H9 (cell line): ENCODE results near the gene STK25. TPM values are rescaled to one million over a fixed set of nuclear protein-coding genes. Genes with fewer than 3 reads are reported as not detected.

Experiments
- DNase-seq: peaks from one replicate; pipeline ENCODE4 v3.0.0-alpha.2; 2017
- H2AFZ ChIP-seq: one replicate; pipeline ENCODE4 v1.6.1; 2013; ENCODE audit warnings: mild to moderate bottlenecking, low read length, control low read depth, moderate library complexity
- H2AK5ac ChIP-seq: 2 replicates; pipeline ENCODE4 v1.6.1; 2013; ENCODE audit warnings: low read length, control low read depth, mixed read lengths; ENCODE audit not compliant: insufficient read length
- H2BK120ac ChIP-seq: one replicate; pipeline ENCODE4 v1.6.1; 2013; ENCODE audit warnings: low read depth, mild to moderate bottlenecking, low read length, control low read depth, inconsistent platforms; ENCODE audit not compliant: poor library complexity, severe bottlenecking
- H2BK12ac ChIP-seq: 2 replicates; pipeline ENCODE4 v1.6.1; 2013; ENCODE audit warnings: low read length, control low read depth, mixed read lengths, low read depth; ENCODE audit not compliant: insufficient read length
- H2BK15ac ChIP-seq: 2 replicates; pipeline ENCODE4 v1.6.1; 2013; ENCODE audit warnings: low read depth, low read length, control low read depth
- H2BK20ac ChIP-seq: one replicate; pipeline ENCODE4 v1.6.1; 2013; ENCODE audit warnings: low read depth, mild to moderate bottlenecking, low read length, control low read depth, inconsistent platforms; ENCODE audit not compliant: poor library complexity, severe bottlenecking
- H2BK5ac ChIP-seq: 2 replicates; pipeline ENCODE4 v1.6.1; 2013; ENCODE audit warnings: low read length, control low read depth, mixed read lengths; ENCODE audit not compliant: insufficient read length
- H3K14ac ChIP-seq: 2 replicates; pipeline ENCODE4 v1.6.1; 2013; ENCODE audit warnings: low read length, control low read depth; ENCODE audit not compliant: insufficient read depth
- H3K18ac ChIP-seq: 2 replicates; pipeline ENCODE4 v1.6.1; 2013; ENCODE audit warnings: low read depth, mild to moderate bottlenecking, mixed read lengths, low read length, control low read depth; ENCODE audit not compliant: insufficient read length
- H3K23ac ChIP-seq: 2 replicates; pipeline ENCODE4 v1.6.1; 2013; ENCODE audit warnings: low read length, control low read depth, mixed read lengths, low read depth; ENCODE audit not compliant: insufficient read length
- H3K23me2 ChIP-seq: 2 replicates; pipeline ENCODE4 v1.6.1; 2013; ENCODE audit warnings: low read depth, mild to moderate bottlenecking, mixed read lengths, low read length, control low read depth; ENCODE audit not compliant: insufficient read length, poor library complexity, severe bottlenecking
- H3K27ac ChIP-seq: 2 replicates; pipeline ENCODE4 v1.5.1; 2013; ENCODE audit warnings: low read length, control low read depth, mixed read lengths, low read depth; ENCODE audit not compliant: insufficient read length
- H3K27me3 ChIP-seq: 2 replicates; pipeline ENCODE4 v1.6.1; 2013; ENCODE audit warnings: low read length, control low read depth, inconsistent platforms; ENCODE audit not compliant: insufficient read depth
- H3K4ac ChIP-seq: 2 replicates; pipeline ENCODE4 v1.6.1; 2013; ENCODE audit warnings: low read depth, mild to moderate bottlenecking, control low read depth, inconsistent platforms, low read length, moderate library complexity
- H3K4me1 ChIP-seq: 2 replicates; pipeline ENCODE4 v1.6.1; 2013; ENCODE audit warnings: low read length, control low read depth, inconsistent platforms; ENCODE audit not compliant: insufficient read depth
- H3K4me2 ChIP-seq: 2 replicates; pipeline ENCODE4 v1.6.1; 2013; ENCODE audit warnings: low read length, control low read depth, mixed read lengths; ENCODE audit not compliant: insufficient read length, insufficient read depth
- H3K56ac ChIP-seq: 2 replicates; pipeline ENCODE4 v1.6.1; 2013; ENCODE audit warnings: low read depth, mild to moderate bottlenecking, mixed read lengths, low read length, control low read depth; ENCODE audit not compliant: insufficient read length
- H3K79me1 ChIP-seq: 2 replicates; pipeline ENCODE4 v1.6.1; 2013; ENCODE audit warnings: low read depth, mild to moderate bottlenecking, moderate library complexity, low read length, control low read depth, inconsistent platforms; ENCODE audit not compliant: insufficient read depth, poor library complexity, severe bottlenecking
- H3K79me2 ChIP-seq: 2 replicates; pipeline ENCODE4 v1.6.1; 2013; ENCODE audit warnings: low read length, control low read depth, inconsistent platforms; ENCODE audit not compliant: insufficient read depth
- H3K9ac ChIP-seq: 2 replicates; pipeline ENCODE4 v1.6.1; 2013; ENCODE audit warnings: low read length, control low read depth, mixed read lengths; ENCODE audit not compliant: insufficient read length; ENCODE audit errors: extremely low read depth
- H3K9me3 ChIP-seq: one replicate; pipeline ENCODE4 v1.6.1; 2013; ENCODE audit warnings: low read depth, low read length, inconsistent platforms; ENCODE audit not compliant: control insufficient read depth
- H3T11ph ChIP-seq: one replicate; pipeline ENCODE4 v1.6.1; 2013; ENCODE audit warnings: mild to moderate bottlenecking, low read length, control low read depth, inconsistent platforms
- H4K20me1 ChIP-seq: one replicate; pipeline ENCODE4 v1.6.1; 2013; ENCODE audit not compliant: control insufficient read depth, insufficient read length, insufficient read depth
- H4K5ac ChIP-seq: 2 replicates; pipeline ENCODE4 v1.6.1; 2013; ENCODE audit warnings: low read depth, mild to moderate bottlenecking, mixed read lengths, low read length, control low read depth; ENCODE audit not compliant: insufficient read length
- H4K8ac ChIP-seq: replicated peaks from 2 replicates; pipeline ENCODE4 v1.6.1; 2013; ENCODE audit warnings: low read length, control low read depth, mixed read lengths, low read depth; ENCODE audit not compliant: insufficient read length
- H4K91ac ChIP-seq: 2 replicates; pipeline ENCODE4 v1.6.1; 2013; ENCODE audit warnings: low read depth, mild to moderate bottlenecking, moderate library complexity, mixed read lengths, low read length, control low read depth; ENCODE audit not compliant: insufficient read length
- H3K27ac Mint-ChIP-seq, 3 experiments: 2 replicates in 2 of 3; 3 replicates in 1 of 3; pipeline ENCODE4 v1.8.0; 2020 to 2021; ENCODE audit warnings: mixed read lengths in 3 of 3, mild to moderate bottlenecking in 1 of 3, moderate library complexity in 1 of 3
- H3K27me3 Mint-ChIP-seq: 2 replicates; pipeline ENCODE4 v1.8.0; 2021; ENCODE audit warnings: low read depth, mild to moderate bottlenecking, moderate library complexity, mixed read lengths
- H3K36me3 Mint-ChIP-seq, 3 experiments: 2 replicates in 2 of 3; 3 replicates in 1 of 3; pipeline ENCODE4 v1.8.0; 2020 to 2021; ENCODE audit warnings: low read depth in 3 of 3, mixed read lengths in 3 of 3; ENCODE audit not compliant: insufficient read depth in 1 of 3
- H3K4me1 Mint-ChIP-seq, 2 experiments: 2 replicates each; pipeline ENCODE4 v1.8.0; 2020; ENCODE audit warnings: mixed read lengths in 2 of 2
- H3K4me3 Mint-ChIP-seq, 2 experiments: 2 replicates in 1 of 2; 3 replicates in 1 of 2; pipeline ENCODE4 v1.8.0; 2020 to 2021; ENCODE audit warnings: mild to moderate bottlenecking in 2 of 2, mixed read lengths in 2 of 2, moderate library complexity in 1 of 2
- H3K9me3 Mint-ChIP-seq, 2 experiments: 2 replicates in 1 of 2; 3 replicates in 1 of 2; pipeline ENCODE4 v1.8.0; 2020; ENCODE audit warnings: mild to moderate bottlenecking in 2 of 2, mixed read lengths in 2 of 2, moderate library complexity in 1 of 2
- CTCF ChIP-seq: fragments of 200-600 bp; sonication (generic); conservative IDR thresholded peaks from 3 replicates; pipeline ENCODE4 v1.8.0; 2021; ENCODE audit warnings: antibody characterized with exemption, mild to moderate bottlenecking
- WGBS: extraction: QIAGEN DNeasy Blood & Tissue Kit; methylation state at CpG from one replicate; pipeline ENCODE4 v1.1.7; 2013; ENCODE audit warnings: missing lambda C conversion rate, low lambda C conversion rate, mixed read lengths; ENCODE audit not compliant: insufficient read length; ENCODE audit errors: extremely low coverage; 5-methylcytosine and 5-hydroxymethylcytosine counted together
- total RNA-seq: library from RNA; stranded (reverse); gene quantifications from 2 replicates; pipeline ENCODE4 v1.2.1, GENCODE V29; 2021

STK25 gene
- total RNA-seq, 1 experiment from 2014 or later, result 189 TPM

- no peak overlapping the region for H3K27ac ChIP-seq
- H3T11ph ChIP-seq, result no peak overlapping the region
- no CpG with 5 or more reads among the region's 2 CpGs for WGBS
- Mint-ChIP-seq H3K4me1 (peaks cover 3% of the 10 kb centered on the region in 2 experiments; a peak in 1 of 4 replicates), H3K4me3 (no peak overlapping the region), H3K36me3 (peaks cover 0 to 4% (median 0%) of the 10 kb centered on the region in 3 experiments; a peak in 3 of 7 replicates), H3K27ac (no peak overlapping the region), H3K27me3 (peaks cover 26% of the 10 kb centered on the region), H3K9me3 (peaks cover 12 to 14% of the 10 kb centered on the region in 2 experiments; a peak in 2 of 5 replicates)
- no peaks in the 10 kb centered on the region for H3K79me2 ChIP-seq
- no peak overlapping the region for H3K9ac ChIP-seq
- H2AK5ac ChIP-seq, result no peak overlapping the region
- H4K20me1 ChIP-seq, result no peaks in the 10 kb centered on the region
- no peak overlapping the region for H3K23ac ChIP-seq
- H2BK120ac ChIP-seq, result no peak overlapping the region
- no peak overlapping the region for H4K8ac ChIP-seq
- no peak for TF ChIP-seq CTCF
- H3K18ac ChIP-seq, result no peak overlapping the region
- H3K4ac ChIP-seq, result no peak overlapping the region
- H3K9me3 ChIP-seq, result no peaks in the 10 kb centered on the region
- no peak overlapping the region for H3K56ac ChIP-seq
- H2AFZ ChIP-seq, result no peak overlapping the region
- no peak overlapping the region for H4K5ac ChIP-seq
- H3K23me2 ChIP-seq, result no peaks in the 10 kb centered on the region
- no peak overlapping the region for H4K91ac ChIP-seq
- H3K4me2 ChIP-seq, result no peak overlapping the region
- H3K4me1 ChIP-seq, result no peaks in the 10 kb centered on the region
- no peaks in the 10 kb centered on the region for H3K27me3 ChIP-seq
- H3K79me1 ChIP-seq, result no peaks in the 10 kb centered on the region
- H2BK12ac ChIP-seq, result no peak overlapping the region
- no peak overlapping the region for H2BK15ac ChIP-seq
- H2BK20ac ChIP-seq, result no peak overlapping the region
- peak overlapping the region; percentile 41; the same call in 1 of the 2 replicates for H3K14ac ChIP-seq
- no peak for DNase-seq
- no peak overlapping the region for H2BK5ac ChIP-seq
Observed at GRCh38 chr2:241468476-241468781, 40.0 kb downstream of the STK25 start.
